Tibial nerve (tissue), 4 donors: Measurements from ENCODE around the gene MLXIP.

Experiments used
- CTCF ChIP-seq, 5 experiments: fragments of 200-600 bp in 3 of 5; fragments of 450-650 bp in 2 of 5; sonication (generic) in 3 of 5; IDR thresholded peaks; one replicate each; pipeline ENCODE4 v1.5.1; 2016 to 2019; ENCODE audit warnings: antibody characterized with exemption in 5 of 5, mild to moderate bottlenecking in 3 of 5, moderate library complexity in 2 of 5
- EP300 ChIP-seq, 2 donors: sonication (generic); formaldehyde crosslinking; IDR thresholded peaks; one replicate each; pipeline ENCODE4 v1.6.1; 2017; ENCODE audit warnings: antibody characterized with exemption in 2 of 2, mild to moderate bottlenecking in 1 of 2

DNA sequence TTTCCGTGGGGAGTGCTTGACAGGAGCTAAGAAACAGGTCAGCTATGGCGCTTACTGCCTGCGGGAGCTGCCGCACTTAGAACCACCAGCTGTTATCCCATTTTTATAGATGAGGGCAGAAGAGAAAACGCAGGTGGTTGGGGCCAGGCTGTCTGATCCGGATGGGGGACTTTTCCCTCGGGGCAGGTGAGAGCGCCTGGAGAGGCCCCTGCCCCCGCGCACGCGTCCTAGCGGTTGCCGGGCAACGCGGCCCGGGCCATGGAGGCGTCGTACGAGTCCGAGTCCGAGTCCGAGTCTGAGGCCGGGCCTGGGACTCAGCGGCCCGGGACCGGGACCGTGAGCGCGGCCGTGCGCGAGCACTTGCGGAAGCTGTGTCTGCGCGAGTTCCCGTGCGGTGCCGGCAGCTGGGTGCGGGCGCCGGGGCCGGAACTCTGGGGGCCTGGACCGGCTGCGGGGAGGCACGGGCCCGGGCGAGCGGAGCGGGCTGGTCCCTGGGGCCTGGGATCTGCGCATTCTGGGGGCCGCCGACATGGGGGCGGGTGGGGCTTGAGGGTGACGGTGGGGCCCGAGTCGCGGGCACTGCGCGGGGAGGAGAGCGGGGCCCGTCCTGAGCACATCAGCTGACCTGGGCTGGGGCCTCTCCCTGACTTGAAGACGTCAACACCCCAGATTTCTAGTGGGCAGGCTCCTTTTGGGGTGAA is 104.5 kb downstream of the MLXIP start, which contains the start of gene LRRC43:
- TF ChIP-seq CTCF (IDR thresholded peaks at IDR 0.05), result no peak
- no peak for TF ChIP-seq EP300 (IDR thresholded peaks at IDR 0.05)
